Cardiac fibroblast (primary cell): ENCODE measurements around the gene RNF223.

Source experiments
- DNase-seq, 2 donors: peaks; one replicate each; pipeline versions ENCODE4 v3.0.0 to v3.0.0-alpha.2; 2010; ENCODE audit warnings: low read depth in 2 of 2
- H3K4me3 ChIP-seq, 2 donors: replicated peaks in 1 of 2; 1 replicate in 1 of 2; 2 replicates in 1 of 2; pipeline ENCODE4 v1.5.1; 2011; ENCODE audit warnings: low read depth in 2 of 2, low read length in 2 of 2, mild to moderate bottlenecking in 2 of 2, moderate library complexity in 1 of 2
- CTCF ChIP-seq: IDR thresholded peaks from one replicate; pipeline ENCODE4 v1.5.1; 2011; ENCODE audit warnings: low read depth, mild to moderate bottlenecking, low read length, inconsistent platforms

Gene RNF223

GRCh38 chr1:1041092-1041523, 33.0 kb downstream of the RNF223 start:
- no peak for TF ChIP-seq CTCF
- DNase-seq, result no peak
- no peak overlapping the region for H3K4me3 ChIP-seq

GRCh38 chr1:1040004-1040991, 33.8 kb downstream of the RNF223 start:
- DNase-seq, result peak; percentile 72 to 84
- H3K4me3 ChIP-seq, result peak overlapping the region; percentile 37 to 40
- TF ChIP-seq CTCF, result no peak

GRCh38 chr1:1039145-1039910, 34.8 kb downstream of the RNF223 start:
- no peak for DNase-seq
- TF ChIP-seq CTCF, result no peak
- no peak overlapping the region for H3K4me3 ChIP-seq

GRCh38 chr1:1038694-1039093, 35.4 kb downstream of the RNF223 start:
- TF ChIP-seq CTCF, result no peak
- no peak overlapping the region for H3K4me3 ChIP-seq
- DNase-seq, result no peak

GRCh38 chr1:1037366-1038327, 36.5 kb downstream of the RNF223 start:
- no peak overlapping the region for H3K4me3 ChIP-seq
- DNase-seq, result no peak
- no peak for TF ChIP-seq CTCF
